Right lobe of liver (tissue), 6 donors: ENCODE results near the gene AFAP1L1. TPM values are rescaled to one million over a fixed set of nuclear protein-coding genes. Genes with fewer than 3 reads are reported as not detected.

Experiments
- ATAC-seq, 4 donors: fragments of 200-7000 bp; cut with Tn5 transposase; one replicate each; pipeline ENCODE4 v1.9.1; 2020; ENCODE audit warnings: mild to moderate bottlenecking in 4 of 4, moderate library complexity in 4 of 4
- DNase-seq, 3 donors: peaks; one replicate each; pipeline ENCODE4 v3.0.0-alpha.2; 2020
- H3K27ac ChIP-seq, 3 donors: fragments of 200-600 bp; one replicate each; pipeline ENCODE4 v1.8.0; 2022
- H3K27me3 ChIP-seq, 2 donors: fragments of 200-600 bp; one replicate each; pipeline ENCODE4 v1.8.0; 2022
- H3K36me3 ChIP-seq, 4 donors: fragments of 200-600 bp; sonication (generic) in 1 of 4; one replicate each; pipeline versions ENCODE4 v1.5.1 to v1.8.0; 2017 to 2022; ENCODE audit warnings: control low read depth in 1 of 4
- H3K4me1 ChIP-seq, 4 donors: fragments of 200-600 bp; sonication (generic) in 1 of 4; one replicate each; pipeline versions ENCODE4 v1.5.1 to v1.8.0; 2017 to 2022; ENCODE audit warnings: control low read depth in 1 of 4
- H3K4me3 ChIP-seq, 3 donors: fragments of 200-600 bp; one replicate each; pipeline ENCODE4 v1.8.0; 2022
- H3K9me3 ChIP-seq, 4 donors: fragments of 200-600 bp; sonication (generic) in 1 of 4; one replicate each; pipeline versions ENCODE4 v1.5.1 to v1.8.0; 2017 to 2022; ENCODE audit warnings: control low read depth in 1 of 4
- POLR2A ChIP-seq: fragments of 450-650 bp; IDR thresholded peaks from one replicate; pipeline ENCODE4 v1.6.1; 2017; ENCODE audit warnings: antibody characterized with exemption, mild to moderate bottlenecking
- WGBS: methylation state at CpG from one replicate; pipeline ENCODE4 v1.1.6; 2018; ENCODE audit warnings: low coverage, low lambda C conversion rate; ENCODE audit not compliant: insufficient coverage; ENCODE audit errors: missing lambda C conversion rate; 5-methylcytosine and 5-hydroxymethylcytosine counted together
- intact Hi-C, 2 donors: fragments of 100-400 bp; cut with DNase I; formaldehyde crosslinking; loops; one replicate each; pipeline versions ENCODE4 v1.11.2 to v1.14.1; 2022
- total RNA-seq, 6 experiments: library from RNA; depleted of rRNA in 2 of 6; stranded (reverse); fragments of >200 nt in 2 of 6; fragmentation: NEBNext Ultra II Directional in 3 of 6; extraction: Animal tissue kit (Norgen Biotek cat#: 25700) in 3 of 6; gene quantifications; one replicate each; pipeline versions ENCODE4 v1.1.0 to v1.2.4, GENCODE V29; 2016 to 2023
- TF ChIP-seq, protein P1 (sequence below), 4 donors: fragments of 200-600 bp in 3 of 4; fragments of 450-650 bp in 1 of 4; IDR thresholded peaks; one replicate each; pipeline versions ENCODE4 v1.5.1 to v1.8.0; 2016 to 2022; ENCODE audit warnings: antibody characterized with exemption in 4 of 4, mild to moderate bottlenecking in 2 of 4
- donor health status: DM: no; HTN: yes; CAD: no.
- donor health status: DM: no; HTN: no; CAD: no.
- donor health status: DM: no; HTN: no; CAD: no.
- donor health status: DM: no; HTN: yes; CAD: no.
- donor health status: DM: no; HTN: yes; CAD: no.

AFAP1L1 gene
- total RNA-seq, 6 experiments from 2014 or later, result 3.1 to 6.6 (median 5.2) TPM

DNA sequence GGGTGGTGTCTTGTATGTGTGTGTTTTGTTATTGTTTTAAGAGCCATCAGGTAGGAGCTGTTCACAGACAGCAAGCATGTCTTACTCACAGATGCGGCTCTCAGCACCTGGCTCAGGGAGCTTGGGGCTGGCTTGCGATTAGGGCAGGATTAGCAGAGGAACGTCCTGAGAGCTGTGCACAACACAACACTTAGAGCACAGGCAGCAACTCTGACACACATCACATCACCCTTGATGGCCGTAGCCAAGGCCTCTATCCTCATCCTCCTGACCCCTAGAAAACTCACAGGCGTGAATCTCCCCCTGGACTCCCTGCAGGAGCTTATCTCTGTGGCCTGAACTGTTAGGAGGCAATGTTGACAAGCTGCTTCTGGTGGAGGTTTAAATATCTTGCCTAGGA lies 114.5 kb downstream of the AFAP1L1 start:
- no peak for ATAC-seq
- H3K27me3 ChIP-seq, result no peaks in the 10 kb centered on the region
- WGBS, result 61% methylated on average over 4 of the region's 5 CpGs
- intact Hi-C loops, result no loop called here
- H3K27ac ChIP-seq, result peak overlapping the region in 1 of 3 donors; percentile 13
- no peak for DNase-seq
- H3K4me1 ChIP-seq, result no peaks in the 10 kb centered on the region
- TF ChIP-seq, protein P1, sequence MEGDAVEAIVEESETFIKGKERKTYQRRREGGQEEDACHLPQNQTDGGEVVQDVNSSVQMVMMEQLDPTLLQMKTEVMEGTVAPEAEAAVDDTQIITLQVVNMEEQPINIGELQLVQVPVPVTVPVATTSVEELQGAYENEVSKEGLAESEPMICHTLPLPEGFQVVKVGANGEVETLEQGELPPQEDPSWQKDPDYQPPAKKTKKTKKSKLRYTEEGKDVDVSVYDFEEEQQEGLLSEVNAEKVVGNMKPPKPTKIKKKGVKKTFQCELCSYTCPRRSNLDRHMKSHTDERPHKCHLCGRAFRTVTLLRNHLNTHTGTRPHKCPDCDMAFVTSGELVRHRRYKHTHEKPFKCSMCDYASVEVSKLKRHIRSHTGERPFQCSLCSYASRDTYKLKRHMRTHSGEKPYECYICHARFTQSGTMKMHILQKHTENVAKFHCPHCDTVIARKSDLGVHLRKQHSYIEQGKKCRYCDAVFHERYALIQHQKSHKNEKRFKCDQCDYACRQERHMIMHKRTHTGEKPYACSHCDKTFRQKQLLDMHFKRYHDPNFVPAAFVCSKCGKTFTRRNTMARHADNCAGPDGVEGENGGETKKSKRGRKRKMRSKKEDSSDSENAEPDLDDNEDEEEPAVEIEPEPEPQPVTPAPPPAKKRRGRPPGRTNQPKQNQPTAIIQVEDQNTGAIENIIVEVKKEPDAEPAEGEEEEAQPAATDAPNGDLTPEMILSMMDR (IDR thresholded peaks at IDR 0.05), result no peak
- no peak for TF ChIP-seq POLR2A
- H3K36me3 ChIP-seq, result no peaks in the 10 kb centered on the region
- H3K9me3 ChIP-seq, result no peaks in the 10 kb centered on the region
- H3K4me3 ChIP-seq, result no peak overlapping the region

DNA sequence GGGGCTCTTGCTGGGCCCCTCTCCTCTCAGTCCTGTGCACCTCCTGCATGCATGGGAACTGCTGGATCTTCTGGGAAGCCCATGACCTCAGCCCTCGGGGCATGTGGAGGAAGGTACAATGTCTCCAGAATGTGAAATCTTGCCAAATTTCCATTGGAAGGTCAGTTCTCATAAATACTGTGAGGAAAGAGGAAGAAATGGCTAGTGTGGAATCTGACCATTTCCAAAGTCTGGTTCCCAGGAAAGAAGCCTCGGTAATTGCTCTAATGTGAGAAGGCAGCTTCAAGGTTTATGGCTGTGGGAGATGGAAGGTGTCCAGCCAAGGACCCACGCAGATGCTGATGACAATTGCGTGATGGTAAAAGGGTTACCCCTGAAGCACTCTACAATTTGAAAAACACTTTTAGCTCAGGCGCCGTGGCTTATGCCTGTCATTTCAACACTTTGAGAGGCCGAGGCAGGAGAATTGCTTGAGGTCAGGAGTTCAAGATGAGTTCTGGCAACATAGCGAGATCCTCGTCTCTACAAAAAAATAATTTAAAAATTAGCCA lies 115.5 kb downstream of the AFAP1L1 start:
- 70% methylated on average over 9 of the region's 9 CpGs for WGBS
- no peak overlapping the region for H3K27ac ChIP-seq
- H3K4me1 ChIP-seq, result no peaks in the 10 kb centered on the region

DNA sequence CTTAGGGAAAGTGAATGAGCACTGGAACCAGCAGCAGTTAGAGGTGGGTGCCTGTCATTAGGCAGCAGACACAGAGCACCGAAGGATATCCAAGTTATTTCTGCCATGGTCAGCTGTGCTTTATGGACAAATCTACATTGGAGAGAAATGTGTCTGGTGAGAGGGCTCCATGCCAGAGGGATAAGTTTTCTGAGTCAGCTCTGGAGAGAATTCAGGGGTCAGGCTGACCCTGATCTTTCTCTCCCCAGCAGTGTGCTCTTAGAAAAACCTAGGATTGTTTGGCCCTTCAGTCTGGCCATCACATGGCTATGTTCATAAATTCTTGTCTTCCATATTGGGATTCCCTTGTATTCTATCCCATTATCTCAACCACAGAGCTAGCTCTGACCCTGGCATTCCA lies 116.3 kb downstream of the AFAP1L1 start:
- no peaks in the 10 kb centered on the region for H3K27me3 ChIP-seq
- ATAC-seq (peak in 2 of 4 donors; percentile 27 to 28), DNase-seq (no peak)
- 60% methylated on average over 1 of the region's 1 CpG for WGBS
- H3K9me3 ChIP-seq, result no peaks in the 10 kb centered on the region
- H3K4me3 ChIP-seq, result no peak overlapping the region
- H3K4me1 ChIP-seq, result no peaks in the 10 kb centered on the region
- intact Hi-C loops, result no loop called here
- TF ChIP-seq, protein P1 (IDR thresholded peaks at IDR 0.05), result no peak
- no peak for TF ChIP-seq POLR2A
- H3K27ac ChIP-seq, result no peak overlapping the region
- H3K36me3 ChIP-seq, result no peaks in the 10 kb centered on the region

More for the DNA sequence above, 115.5 kb downstream of the AFAP1L1 start:
- Histone ChIP-seq H3K36me3 (no peaks in the 10 kb centered on the region), H3K9me3 (no peaks in the 10 kb centered on the region), H3K27me3 (no peaks in the 10 kb centered on the region), H3K4me3 (no peak overlapping the region)
- ATAC-seq (peak in 2 of 4 donors; percentile 7 to 16), DNase-seq (no peak)
- TF ChIP-seq, protein P1 (IDR thresholded peaks at IDR 0.05), result no peak
- TF ChIP-seq POLR2A, result no peak
- intact Hi-C loops, result no loop called here

DNA sequence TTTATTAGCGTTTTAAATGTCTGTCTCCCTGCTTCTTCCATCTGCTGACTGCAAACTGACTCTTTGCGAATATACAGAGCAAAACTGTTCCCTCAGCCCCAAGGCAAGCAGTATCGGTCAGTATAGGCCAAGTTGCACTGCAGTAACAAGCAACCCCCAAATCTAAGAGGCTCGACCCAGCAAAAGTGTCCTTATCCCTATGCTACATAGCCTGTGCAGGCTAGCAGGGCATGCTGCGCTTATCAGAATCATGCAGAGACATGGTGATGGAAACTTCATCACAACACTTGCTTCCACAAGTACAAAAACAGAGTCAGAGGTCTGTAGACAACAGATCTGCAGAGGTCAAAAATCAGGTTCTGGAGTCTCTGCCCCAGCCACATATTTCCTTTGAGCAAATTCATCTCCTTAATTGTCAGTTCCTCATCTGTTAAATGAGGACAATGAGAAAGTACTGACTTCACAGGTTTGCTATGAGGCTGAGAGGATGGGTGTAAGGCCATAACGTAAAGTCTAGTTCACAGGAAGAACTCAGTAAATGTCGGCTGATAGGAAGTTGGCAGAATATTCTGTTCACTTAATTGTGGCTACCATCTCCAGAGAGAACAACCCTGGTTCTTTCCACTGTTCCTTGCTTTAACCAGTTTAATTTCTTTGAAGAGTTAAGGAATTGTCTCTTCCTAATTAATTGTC lies 117.0 kb downstream of the AFAP1L1 start:
- no peak for TF ChIP-seq POLR2A
- TF ChIP-seq, protein P1 (IDR thresholded peaks at IDR 0.05), result no peak
- Histone ChIP-seq H3K9me3 (no peaks in the 10 kb centered on the region), H3K36me3 (no peaks in the 10 kb centered on the region), H3K4me3 (no peak overlapping the region), H3K4me1 (no peaks in the 10 kb centered on the region), H3K27ac (no peak overlapping the region), H3K27me3 (no peaks in the 10 kb centered on the region)
- intact Hi-C loops, result no loop called here
- WGBS, result 57% methylated on average over 7 of the region's 7 CpGs
- ATAC-seq, result peak in 1 of 4 donors; percentile 29
- DNase-seq, result no peak
